ENCODE measurements around the gene LRRC52. TPM values are rescaled to one million over a fixed set of nuclear protein-coding genes. Genes with fewer than 3 reads are reported as not detected.

The LRRC52 gene
- polyA plus RNA-seq, 1 of the 3 experiments (the other 2 are of a cell fraction): not detected

GRCh38 chr1:165497069-165498013 lies 46.5 kb upstream of the LRRC52 start (continued):
- no peak for TF ChIP-seq CTCF (IDR thresholded peaks at IDR 0.05)

GRCh38 chr1:165501330-165501969 lies 42.4 kb upstream of the LRRC52 start:
- Histone ChIP-seq H3K9me3 (no peaks in the 10 kb centered on the region), H3K27me3 (ENCODE audit: insufficient read depth) (no peaks in the 10 kb centered on the region), H3K9ac (no peak overlapping the region), H3K4me3 (ENCODE audit: low read depth in 2 of 2, low read length in 1 of 2) (no peak overlapping the region), H3K9me2 (no peaks in the 10 kb centered on the region), H3K4me1 (ENCODE audit: control insufficient read depth in 1 of 2, insufficient read depth in 2 of 2, low read depth in 1 of 2, low read length in 1 of 2) (no peaks in the 10 kb centered on the region), H3K79me2 (ENCODE audit: insufficient read depth) (no peaks in the 10 kb centered on the region), H4K20me1 (ENCODE audit: insufficient read depth) (no peaks in the 10 kb centered on the region), H3F3A (replicated peaks; ENCODE audit: insufficient read depth) (no peaks in the 10 kb centered on the region), H3K27ac (ENCODE audit: low read depth in 2 of 2, low read length in 1 of 2) (no peak overlapping the region), H2AFZ (ENCODE audit: low read depth) (no peak overlapping the region), H3K36me3 (replicated peaks in 1 of 2; ENCODE audit: control insufficient read depth in 1 of 2, insufficient read depth in 2 of 2, low read length in 1 of 2) (no peaks in the 10 kb centered on the region), H3K4me2 (no peak overlapping the region)
- no peak for TF ChIP-seq TEAD4 (IDR thresholded peaks at IDR 0.05; ENCODE audit: borderline replicate concordance, insufficient read depth)
- no peak for TF ChIP-seq USF1 (IDR thresholded peaks at IDR 0.05; ENCODE audit: borderline replicate concordance, low read depth)
- TF ChIP-seq IRF3 (IDR thresholded peaks at IDR 0.05; ENCODE audit: low read depth, low read length): no peak
- CTCF ChIA-PET: no interaction called here
- no peak for DNase-seq
- POLR2A ChIA-PET: no interaction called here
- WGBS (ENCODE audit: low lambda C conversion rate): 27% methylated on average over 7 of the region's 7 CpGs

GRCh38 chr1:165501970-165502348 lies 41.8 kb upstream of the LRRC52 start:
- 11% methylated on average over 3 of the region's 3 CpGs for WGBS (ENCODE audit: low lambda C conversion rate)
- DNase-seq: no peak
- TF ChIP-seq CHD2 (IDR thresholded peaks at IDR 0.05; ENCODE audit: low read length, partially characterized antibody): no peak
- TF ChIP-seq MAX (IDR thresholded peaks at IDR 0.05; ENCODE audit: low read depth): no peak
- no peak for TF ChIP-seq REST (IDR thresholded peaks at IDR 0.05; ENCODE audit: low read depth, low read length)
- TF ChIP-seq NRF1 (IDR thresholded peaks at IDR 0.05; ENCODE audit: low read depth, low read length): no peak
- no peak for TF ChIP-seq TEAD4 (IDR thresholded peaks at IDR 0.05; ENCODE audit: borderline replicate concordance, insufficient read depth)
- TF ChIP-seq TAF1 (IDR thresholded peaks at IDR 0.05; ENCODE audit: borderline replicate concordance, low read depth, low read length): no peak
- no peak for TF ChIP-seq NFIC (IDR thresholded peaks at IDR 0.05; ENCODE audit: borderline replicate concordance)
- no peak for TF ChIP-seq SMC3 (IDR thresholded peaks at IDR 0.05; ENCODE audit: low read depth, low read length)
- TF ChIP-seq EZH2phosphoT487 (IDR thresholded peaks at IDR 0.05; ENCODE audit: borderline replicate concordance, low read depth): no peak
- TF ChIP-seq EP300 (IDR thresholded peaks at IDR 0.05; ENCODE audit: borderline replicate concordance in 1 of 2, low read depth in 1 of 2, low read length in 1 of 2): no peak

More at GRCh38 chr1:165501970-165502348, 41.8 kb upstream of the LRRC52 start:
- ChIA-PET CTCF (no interaction called here), POLR2A (no interaction called here)
- H3K4me3 ChIP-seq (ENCODE audit: low read depth in 2 of 2, low read length in 1 of 2): no peak overlapping the region
- H3K27ac ChIP-seq (ENCODE audit: low read depth in 2 of 2, low read length in 1 of 2): no peak overlapping the region
- H3K9me2 ChIP-seq: no peaks in the 10 kb centered on the region
- no peak overlapping the region for H2AFZ ChIP-seq (ENCODE audit: low read depth)
- H3F3A ChIP-seq (replicated peaks; ENCODE audit: insufficient read depth): no peaks in the 10 kb centered on the region
- H3K9ac ChIP-seq: no peak overlapping the region
- no peaks in the 10 kb centered on the region for H3K79me2 ChIP-seq (ENCODE audit: insufficient read depth)
- H3K27me3 ChIP-seq (ENCODE audit: insufficient read depth): no peaks in the 10 kb centered on the region
- no peak overlapping the region for H3K4me2 ChIP-seq
- no peaks in the 10 kb centered on the region for H3K9me3 ChIP-seq
- no peaks in the 10 kb centered on the region for H4K20me1 ChIP-seq (ENCODE audit: insufficient read depth)
- no peaks in the 10 kb centered on the region for H3K36me3 ChIP-seq (replicated peaks in 1 of 2; ENCODE audit: control insufficient read depth in 1 of 2, insufficient read depth in 2 of 2, low read length in 1 of 2)
- no peaks in the 10 kb centered on the region for H3K4me1 ChIP-seq (ENCODE audit: control insufficient read depth in 1 of 2, insufficient read depth in 2 of 2, low read depth in 1 of 2, low read length in 1 of 2)

All from SK-N-SH (cell line).